ENCODE results near the gene ZBTB40.

ZBTB40 gene
- 117 to 281 (median 187) reads per million in 9 experiments for total RNA-seq

GRCh38 chr1:22451702-22452480 lies at the start of gene ZBTB40:
Gene ZBTB40 (plus strand): TSS chr1:22451851. CDS start chr1:22489949, 38,098 bp downstream.
- Mint-ChIP-seq H3K36me3 (ENCODE audit: insufficient read depth) (peaks cover 16% of the 10 kb centered on the region), H3K9me3 (no peaks in the 10 kb centered on the region), H3K4me3 (peak within 1 kb of the TSS; percentile 96 to 98), H3K4me1 (ENCODE audit: low read depth in 2 of 2) (peaks cover 34 to 38% of the 10 kb centered on the region in 2 donors), H3K27me3 (no peaks in the 10 kb centered on the region), H3K27ac (peak within 1 kb of the TSS; percentile 98 to 99)
- DNase-seq (peak; percentile 91 to 92 (median 91)), ATAC-seq (replicated peaks) (peak; percentile 90)

GRCh38 chr1:22402356-22403053 lies 49.1 kb upstream of the ZBTB40 start:
- DNase-seq (no peak), ATAC-seq (replicated peaks) (no peak)
- H3K4me1 Mint-ChIP-seq (ENCODE audit: low read depth in 2 of 2) = peaks cover 7 to 17% of the 10 kb centered on the region in 2 donors
- H3K36me3 Mint-ChIP-seq (ENCODE audit: insufficient read depth) = peaks cover 4% of the 10 kb centered on the region
- no peak overlapping the region for H3K27ac Mint-ChIP-seq
- H3K4me3 Mint-ChIP-seq = no peak overlapping the region
- H3K9me3 Mint-ChIP-seq = no peaks in the 10 kb centered on the region
- peaks cover 70 to 84% of the 10 kb centered on the region in 2 donors for H3K27me3 Mint-ChIP-seq

- H3K27ac Mint-ChIP-seq = no peak overlapping the region
- DNase-seq (no peak), ATAC-seq (replicated peaks) (no peak)
- H3K4me3 Mint-ChIP-seq = no peak overlapping the region
- H3K9me3 Mint-ChIP-seq = no peaks in the 10 kb centered on the region
- no peaks in the 10 kb centered on the region for H3K36me3 Mint-ChIP-seq (ENCODE audit: insufficient read depth)
- peaks cover 54 to 81% of the 10 kb centered on the region in 2 donors for H3K27me3 Mint-ChIP-seq
- peaks cover under 1 to 4% of the 10 kb centered on the region in 2 donors for H3K4me1 Mint-ChIP-seq (ENCODE audit: low read depth in 2 of 2)
Observed at GRCh38 chr1:22404486-22404885, 47.2 kb upstream of the ZBTB40 start.

GRCh38 chr1:22406722-22407495 lies 44.7 kb upstream of the ZBTB40 start:
- Mint-ChIP-seq H3K4me3 (no peak overlapping the region), H3K27ac (no peak overlapping the region), H3K27me3 (peaks cover 33 to 66% of the 10 kb centered on the region in 2 donors), H3K36me3 (ENCODE audit: insufficient read depth) (no peaks in the 10 kb centered on the region), H3K9me3 (no peaks in the 10 kb centered on the region), H3K4me1 (ENCODE audit: low read depth in 2 of 2) (no peaks in the 10 kb centered on the region)
- DNase-seq (no peak), ATAC-seq (replicated peaks) (no peak)

GRCh38 chr1:22408230-22408629 lies 43.4 kb upstream of the ZBTB40 start:
- no peak overlapping the region for H3K27ac Mint-ChIP-seq
- no peaks in the 10 kb centered on the region for H3K9me3 Mint-ChIP-seq
- no peak overlapping the region for H3K4me3 Mint-ChIP-seq
- H3K27me3 Mint-ChIP-seq = peaks cover 25 to 57% of the 10 kb centered on the region in 2 donors
- DNase-seq (no peak), ATAC-seq (replicated peaks) (no peak)
- H3K4me1 Mint-ChIP-seq (ENCODE audit: low read depth in 2 of 2) = no peaks in the 10 kb centered on the region
- H3K36me3 Mint-ChIP-seq (ENCODE audit: insufficient read depth) = no peaks in the 10 kb centered on the region

GRCh38 chr1:22410401-22410800 lies 41.2 kb upstream of the ZBTB40 start:
- DNase-seq (no peak), ATAC-seq (replicated peaks) (no peak)
- Mint-ChIP-seq H3K36me3 (ENCODE audit: insufficient read depth) (no peaks in the 10 kb centered on the region), H3K27me3 (peaks cover 11 to 36% of the 10 kb centered on the region in 2 donors), H3K9me3 (no peaks in the 10 kb centered on the region), H3K4me3 (no peak overlapping the region), H3K4me1 (ENCODE audit: low read depth in 2 of 2) (no peaks in the 10 kb centered on the region), H3K27ac (no peak overlapping the region)

GRCh38 chr1:22410928-22411495 lies 40.6 kb upstream of the ZBTB40 start:
- H3K27ac Mint-ChIP-seq = no peak overlapping the region
- H3K36me3 Mint-ChIP-seq (ENCODE audit: insufficient read depth) = no peaks in the 10 kb centered on the region
- peaks cover 8 to 30% of the 10 kb centered on the region in 2 donors for H3K27me3 Mint-ChIP-seq
- no peaks in the 10 kb centered on the region for H3K4me1 Mint-ChIP-seq (ENCODE audit: low read depth in 2 of 2)
- DNase-seq = no peak
- ATAC-seq (replicated peaks) = no peak
- no peak overlapping the region for H3K4me3 Mint-ChIP-seq
- no peaks in the 10 kb centered on the region for H3K9me3 Mint-ChIP-seq

GRCh38 chr1:22411589-22411988 lies 40.1 kb upstream of the ZBTB40 start:
- no peak overlapping the region for H3K27ac Mint-ChIP-seq
- H3K27me3 Mint-ChIP-seq = peaks cover 7 to 27% of the 10 kb centered on the region in 2 donors
- H3K9me3 Mint-ChIP-seq = no peaks in the 10 kb centered on the region
- no peak for DNase-seq
- no peak overlapping the region for H3K4me3 Mint-ChIP-seq
- peaks cover 0 to under 1% of the 10 kb centered on the region in 2 donors for H3K4me1 Mint-ChIP-seq (ENCODE audit: low read depth in 2 of 2)
- ATAC-seq (replicated peaks) = no peak
- no peaks in the 10 kb centered on the region for H3K36me3 Mint-ChIP-seq (ENCODE audit: insufficient read depth)

- Mint-ChIP-seq H3K36me3 (ENCODE audit: insufficient read depth) (peaks cover under 1% of the 10 kb centered on the region), H3K27me3 (peaks cover 8 to 32% of the 10 kb centered on the region in 2 donors), H3K27ac (no peak overlapping the region), H3K9me3 (no peaks in the 10 kb centered on the region), H3K4me1 (ENCODE audit: low read depth in 2 of 2) (peaks cover 0 to 4% of the 10 kb centered on the region in 2 donors), H3K4me3 (no peak overlapping the region)
- ATAC-seq (replicated peaks) (no peak), DNase-seq (no peak)
Observed at GRCh38 chr1:22412932-22413727, 38.5 kb upstream of the ZBTB40 start.

- no peak for DNase-seq
- Mint-ChIP-seq H3K27me3 (peaks cover 15 to 33% of the 10 kb centered on the region in 2 donors), H3K9me3 (no peaks in the 10 kb centered on the region), H3K4me3 (no peak overlapping the region), H3K27ac (no peak overlapping the region), H3K4me1 (ENCODE audit: low read depth in 2 of 2) (peaks cover 0 to 4% of the 10 kb centered on the region in 2 donors), H3K36me3 (ENCODE audit: insufficient read depth) (peaks cover 3% of the 10 kb centered on the region)
- no peak for ATAC-seq (replicated peaks)
Observed at GRCh38 chr1:22413799-22414198, 37.9 kb upstream of the ZBTB40 start.

GRCh38 chr1:22414244-22414751 lies 37.4 kb upstream of the ZBTB40 start:
- no peak overlapping the region for H3K27ac Mint-ChIP-seq
- H3K36me3 Mint-ChIP-seq (ENCODE audit: insufficient read depth) = peaks cover 3% of the 10 kb centered on the region
- peaks cover 0 to 4% of the 10 kb centered on the region in 2 donors for H3K4me1 Mint-ChIP-seq (ENCODE audit: low read depth in 2 of 2)
- peaks cover 20 to 38% of the 10 kb centered on the region in 2 donors for H3K27me3 Mint-ChIP-seq
- no peaks in the 10 kb centered on the region for H3K9me3 Mint-ChIP-seq
- no peak overlapping the region for H3K4me3 Mint-ChIP-seq
- DNase-seq (no peak), ATAC-seq (replicated peaks) (no peak)

- H3K27me3 Mint-ChIP-seq = peaks cover 32 to 50% of the 10 kb centered on the region in 2 donors
- ATAC-seq (replicated peaks) = no peak
- H3K9me3 Mint-ChIP-seq = no peaks in the 10 kb centered on the region
- peaks cover 0 to 4% of the 10 kb centered on the region in 2 donors for H3K4me1 Mint-ChIP-seq (ENCODE audit: low read depth in 2 of 2)
- H3K36me3 Mint-ChIP-seq (ENCODE audit: insufficient read depth) = peaks cover 3% of the 10 kb centered on the region
- no peak overlapping the region for H3K27ac Mint-ChIP-seq
- DNase-seq = no peak
- no peak overlapping the region for H3K4me3 Mint-ChIP-seq
Observed at GRCh38 chr1:22415489-22415888, 36.2 kb upstream of the ZBTB40 start.

Measured in effector memory CD8-positive, alpha-beta T cell (primary cell).